OCI-LY3 (cell line): Measurements from ENCODE around the gene KRT16.
"Not testable (repeated sequence)": the region's sequence is repeated elsewhere in the genome, so short reads cannot be mapped to it uniquely, and the experiment has no call there.

ENCODE experiments used
- H2AFZ ChIP-seq: fragments of 200-600, 300-600 bp; shearing (Covaris generic); 2 replicates; pipeline ENCODE4 v1.6.0; 2014; ENCODE audit warnings: antibody characterized with exemption, low read depth, low read length
- H3K27ac ChIP-seq: fragments of 200-600, 300-600 bp; sonication (generic); 2 replicates; pipeline ENCODE4 v1.5.1; 2014; ENCODE audit warnings: mild to moderate bottlenecking, low read length, moderate library complexity, mixed read lengths
- H3K27me3 ChIP-seq: fragments of 200-600, 300-600 bp; sonication (generic); 2 replicates; pipeline ENCODE4 v1.6.1; 2014; ENCODE audit warnings: low read depth, low read length, mixed read lengths
- H3K36me3 ChIP-seq: fragments of 200-600, 300-600 bp; sonication (generic); replicated peaks from 2 replicates; pipeline ENCODE3; 2014; ENCODE audit warnings: low read depth, low read length, mixed read lengths
- H3K4me1 ChIP-seq: fragments of 300-600, 200-600 bp; sonication (generic); 2 replicates; pipeline ENCODE4 v1.6.1; 2014; ENCODE audit warnings: low read length, mixed read lengths
- H3K4me2 ChIP-seq: fragments of 200-600, 300-600 bp; sonication (generic); 2 replicates; pipeline ENCODE4 v1.6.1; 2014; ENCODE audit warnings: low read length, mixed read lengths
- H3K4me3 ChIP-seq: fragments of 300-600, 200-600 bp; sonication (generic); 2 replicates; pipeline ENCODE4 v1.5.1; 2014; ENCODE audit warnings: antibody characterized with exemption, mild to moderate bottlenecking, low read length, moderate library complexity
- H3K79me2 ChIP-seq: fragments of 300-600, 200-600 bp; shearing (Covaris generic); 2 replicates; pipeline ENCODE4 v1.6.1; 2014; ENCODE audit warnings: mild to moderate bottlenecking, low read length, mixed read lengths
- H3K9ac ChIP-seq: fragments of 300-600, 200-600 bp; shearing (Covaris generic); 2 replicates; pipeline ENCODE4 v1.6.0; 2014; ENCODE audit warnings: mild to moderate bottlenecking, low read length, moderate library complexity
- H3K9me3 ChIP-seq: fragments of 200-600, 300-600 bp; shearing (Covaris generic); 2 replicates; pipeline ENCODE4 v1.6.1; 2014; ENCODE audit warnings: low read length, mixed read lengths; ENCODE audit not compliant: insufficient read depth
- H4K20me1 ChIP-seq: fragments of 200-600, 300-600 bp; sonication (generic); 2 replicates; pipeline ENCODE4 v1.6.1; 2016; ENCODE audit warnings: low read length, mixed read lengths; ENCODE audit not compliant: insufficient read depth
- EZH2phosphoT487 ChIP-seq: fragments of 200-600 bp; shearing (Covaris generic); IDR thresholded peaks from 2 replicates; pipeline ENCODE4 v1.6.1; 2018; ENCODE audit warnings: antibody characterized with exemption, mixed run types, low read depth
- TF ChIP-seq, protein P1 (sequence below): fragments of 200-600, 300-600 bp; sonication (generic); IDR thresholded peaks from 2 replicates; pipeline ENCODE4 v1.5.1; 2014; ENCODE audit warnings: antibody characterized with exemption, low read length, low read depth

KRT16 gene

DNA sequence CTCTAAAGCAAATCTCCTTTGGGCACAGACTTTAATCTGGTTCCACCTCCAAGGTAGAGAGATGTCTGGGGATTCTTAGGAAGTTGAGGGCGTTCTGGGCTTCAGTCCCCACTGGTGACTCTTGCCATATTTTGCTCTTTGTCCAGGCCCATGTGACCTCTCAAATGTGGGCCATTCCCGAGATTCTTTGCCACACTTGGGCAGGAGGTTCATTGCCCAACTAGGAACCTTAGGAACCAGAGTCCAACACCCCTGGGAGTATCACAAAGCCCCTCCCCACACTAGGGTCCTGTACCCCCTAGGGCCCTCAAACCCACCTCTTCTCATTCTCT is 32.4 kb downstream of the KRT16 start:
- H4K20me1 ChIP-seq, result no peaks in the 10 kb centered on the region
- no peaks in the 10 kb centered on the region for H3K36me3 ChIP-seq
- H3K27ac ChIP-seq, result no peak overlapping the region
- no peak overlapping the region for H3K4me2 ChIP-seq
- H3K27me3 ChIP-seq, result peaks cover 16% of the 10 kb centered on the region
- H3K79me2 ChIP-seq, result no peaks in the 10 kb centered on the region
- peak overlapping the region; percentile 28; the same call in 1 of the 2 replicates for H2AFZ ChIP-seq
- no peak for TF ChIP-seq EZH2phosphoT487
- TF ChIP-seq, protein P1, sequence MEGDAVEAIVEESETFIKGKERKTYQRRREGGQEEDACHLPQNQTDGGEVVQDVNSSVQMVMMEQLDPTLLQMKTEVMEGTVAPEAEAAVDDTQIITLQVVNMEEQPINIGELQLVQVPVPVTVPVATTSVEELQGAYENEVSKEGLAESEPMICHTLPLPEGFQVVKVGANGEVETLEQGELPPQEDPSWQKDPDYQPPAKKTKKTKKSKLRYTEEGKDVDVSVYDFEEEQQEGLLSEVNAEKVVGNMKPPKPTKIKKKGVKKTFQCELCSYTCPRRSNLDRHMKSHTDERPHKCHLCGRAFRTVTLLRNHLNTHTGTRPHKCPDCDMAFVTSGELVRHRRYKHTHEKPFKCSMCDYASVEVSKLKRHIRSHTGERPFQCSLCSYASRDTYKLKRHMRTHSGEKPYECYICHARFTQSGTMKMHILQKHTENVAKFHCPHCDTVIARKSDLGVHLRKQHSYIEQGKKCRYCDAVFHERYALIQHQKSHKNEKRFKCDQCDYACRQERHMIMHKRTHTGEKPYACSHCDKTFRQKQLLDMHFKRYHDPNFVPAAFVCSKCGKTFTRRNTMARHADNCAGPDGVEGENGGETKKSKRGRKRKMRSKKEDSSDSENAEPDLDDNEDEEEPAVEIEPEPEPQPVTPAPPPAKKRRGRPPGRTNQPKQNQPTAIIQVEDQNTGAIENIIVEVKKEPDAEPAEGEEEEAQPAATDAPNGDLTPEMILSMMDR, result no peak
- H3K4me1 ChIP-seq, result no peaks in the 10 kb centered on the region; the same call in 1 of the 2 replicates
- no peaks in the 10 kb centered on the region for H3K9me3 ChIP-seq
- H3K9ac ChIP-seq, result no peak overlapping the region
- no peak overlapping the region for H3K4me3 ChIP-seq

DNA sequence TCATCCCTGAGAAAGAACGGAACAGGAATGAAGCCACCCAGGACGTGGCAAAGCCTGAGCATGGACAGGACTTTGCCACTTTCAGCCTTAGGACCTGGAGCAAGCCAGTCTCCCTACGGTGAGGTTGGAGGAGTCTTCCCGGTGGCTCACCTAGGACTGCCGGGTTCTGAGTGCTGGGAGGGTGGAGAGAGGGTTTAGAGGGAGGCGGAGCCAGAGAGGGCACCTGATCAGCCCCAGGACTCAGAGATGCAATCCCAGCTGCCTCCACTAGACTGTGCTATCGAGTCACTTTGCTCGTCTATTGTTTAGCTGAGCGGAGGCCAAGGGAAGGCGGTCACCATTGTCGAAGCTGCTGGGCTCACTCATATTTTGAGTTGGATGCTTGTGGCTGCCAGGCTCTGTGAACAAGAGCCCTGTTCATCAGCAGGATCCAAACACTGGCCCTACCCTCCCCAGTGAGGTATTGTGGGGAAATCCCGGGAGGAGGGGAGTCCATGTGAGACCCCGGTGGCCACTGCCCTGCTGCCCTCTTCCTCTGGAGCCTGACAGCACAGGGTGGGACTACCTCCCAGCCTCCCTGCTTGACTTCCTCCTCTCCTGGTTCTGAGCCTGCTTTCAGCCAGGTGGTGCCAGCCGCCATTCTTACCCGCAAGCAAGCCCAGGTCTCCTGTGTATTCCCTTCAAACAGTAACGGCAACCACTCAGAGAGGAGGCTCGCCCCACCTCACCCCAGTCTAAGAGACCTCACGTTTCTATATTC is 32.9 kb downstream of the KRT16 start:
- peaks cover 16% of the 10 kb centered on the region for H3K27me3 ChIP-seq
- no peaks in the 10 kb centered on the region for H3K9me3 ChIP-seq
- H2AFZ ChIP-seq, result peak overlapping the region; percentile 96
- no peaks in the 10 kb centered on the region for H3K79me2 ChIP-seq
- no peak overlapping the region for H3K27ac ChIP-seq
- peak overlapping the region; percentile 48 for H3K9ac ChIP-seq
- H4K20me1 ChIP-seq, result no peaks in the 10 kb centered on the region
- TF ChIP-seq EZH2phosphoT487, result no peak
- TF ChIP-seq, protein P1, result peak; percentile 70
- H3K4me1 ChIP-seq, result no peaks in the 10 kb centered on the region; the same call in 1 of the 2 replicates
- H3K4me3 ChIP-seq, result peak overlapping the region; percentile 78
- H3K36me3 ChIP-seq, result no peaks in the 10 kb centered on the region
- peak overlapping the region; percentile 92 for H3K4me2 ChIP-seq

DNA sequence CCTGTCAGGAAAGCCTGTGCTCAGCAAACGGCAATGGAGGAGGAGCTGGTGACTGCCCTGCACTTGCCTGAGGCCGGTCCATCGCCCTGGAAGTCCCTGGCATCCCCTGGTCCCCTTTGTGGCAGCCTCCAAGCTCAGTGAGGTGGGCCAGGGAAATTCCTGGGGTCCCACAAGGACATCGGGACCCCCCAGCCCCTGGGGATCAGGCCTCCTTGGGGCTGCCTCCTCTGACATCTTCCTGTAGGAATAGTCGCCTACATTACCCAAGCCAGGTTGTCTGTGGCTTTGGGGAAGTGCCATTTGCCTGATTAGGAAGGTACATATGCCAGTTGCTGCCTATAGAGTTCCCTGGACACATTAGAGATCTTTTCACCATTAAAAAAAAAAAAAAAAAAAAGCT is 33.6 kb downstream of the KRT16 start:
- no peaks in the 10 kb centered on the region for H3K36me3 ChIP-seq
- no peaks in the 10 kb centered on the region for H4K20me1 ChIP-seq
- no peaks in the 10 kb centered on the region for H3K9me3 ChIP-seq
- peak overlapping the region; percentile 92 for H3K4me2 ChIP-seq
- no peaks in the 10 kb centered on the region; the same call in 1 of the 2 replicates for H3K4me1 ChIP-seq
- peak overlapping the region; percentile 48; the same call in 1 of the 2 replicates for H3K9ac ChIP-seq
- peaks cover 16% of the 10 kb centered on the region for H3K27me3 ChIP-seq
- no peak overlapping the region; the same call in 1 of the 2 replicates for H2AFZ ChIP-seq
- TF ChIP-seq EZH2phosphoT487, result no peak
- TF ChIP-seq, protein P1, result no peak
- no peak overlapping the region for H3K27ac ChIP-seq
- no peaks in the 10 kb centered on the region for H3K79me2 ChIP-seq
- peak overlapping the region; percentile 78 for H3K4me3 ChIP-seq

DNA sequence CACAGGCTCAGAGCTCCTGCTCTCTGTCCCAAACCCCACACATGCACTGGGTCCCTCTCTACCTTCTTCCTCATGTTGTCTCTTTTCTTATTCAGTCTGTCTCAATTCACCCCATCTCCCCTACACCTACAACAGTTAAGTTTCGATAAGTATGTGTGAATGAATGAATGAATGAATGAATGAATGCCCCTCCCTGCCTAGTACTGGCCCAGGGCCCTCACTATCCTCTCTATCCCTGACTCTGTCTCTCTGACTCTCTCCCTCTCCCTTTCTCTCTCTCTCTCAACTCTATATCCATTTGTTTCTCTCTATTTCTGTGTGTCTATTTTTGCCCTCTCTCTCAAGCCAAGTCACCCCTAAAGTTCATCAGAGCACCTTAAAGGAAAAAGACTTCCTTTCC is 34.0 kb downstream of the KRT16 start:
- Histone ChIP-seq H3K36me3 (no peaks in the 10 kb centered on the region), H3K27me3 (peaks cover 20% of the 10 kb centered on the region), H3K9ac (no peak overlapping the region), H3K9me3 (no peaks in the 10 kb centered on the region), H2AFZ (no peak overlapping the region), H3K27ac (no peak overlapping the region), H3K79me2 (no peaks in the 10 kb centered on the region), H3K4me3 (no peak overlapping the region), H3K4me2 (no peak overlapping the region), H3K4me1 (no peaks in the 10 kb centered on the region; the same call in 1 of the 2 replicates), H4K20me1 (no peaks in the 10 kb centered on the region)
- TF ChIP-seq, protein P1, result no peak
- no peak for TF ChIP-seq EZH2phosphoT487

DNA sequence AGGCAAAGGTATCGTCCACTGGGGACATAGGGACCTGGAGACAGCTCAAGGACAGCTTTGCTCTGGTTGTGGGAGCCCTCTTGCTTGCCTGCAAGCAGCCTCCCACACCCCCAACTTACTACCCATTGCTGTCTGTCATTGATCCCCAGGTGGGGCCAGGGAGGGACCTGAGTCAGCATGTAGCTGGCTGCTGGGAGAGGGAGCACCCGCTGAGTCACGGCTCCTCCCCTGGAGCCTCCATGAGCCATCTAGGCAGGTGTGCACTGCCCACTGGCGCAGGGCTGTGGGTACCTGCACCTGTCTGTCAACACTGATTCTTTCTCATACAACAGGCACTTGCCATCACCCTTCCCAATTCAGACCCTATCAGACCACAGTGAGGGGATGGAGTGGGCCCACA is 35.8 kb downstream of the KRT16 start:
- H4K20me1 ChIP-seq, H3K9ac ChIP-seq, H2AFZ ChIP-seq, H3K27ac ChIP-seq, H3K9me3 ChIP-seq, H3K79me2 ChIP-seq, H3K4me1 ChIP-seq, H3K4me2 ChIP-seq, H3K4me3 ChIP-seq, H3K36me3 ChIP-seq: not testable (repeated sequence)
- peaks cover 30% of the 10 kb centered on the region for H3K27me3 ChIP-seq
